H1 (cell line): ENCODE results near the gene MORC3. TPM values are rescaled to one million over a fixed set of nuclear protein-coding genes. Genes with fewer than 3 reads are reported as not detected.
A peak's percentile ranks its signal among the peaks of the same experiment; 100 is the strongest.
"Not testable (repeated sequence)": the region's sequence is repeated elsewhere in the genome, so short reads cannot be mapped to it uniquely, and the experiment has no call there.

ENCODE experiments used
- CTCF ChIA-PET: fragments of 300-600 bp; sonication (Branson Sonifier 250); formaldehyde crosslinking; loops from one replicate; lab custom pipeline; 2021; ENCODE audit not compliant: partially characterized antibody; lab: Charles Lee
- POLR2A ChIA-PET: fragments of 300-600 bp; sonication (Branson Sonifier 250); formaldehyde crosslinking; loops from one replicate; lab custom pipeline; 2021; ENCODE audit warnings: inconsistent platforms; ENCODE audit not compliant: partially characterized antibody; lab: Charles Lee
- DNase-seq, 2 experiments: peaks; one replicate each; pipeline versions ENCODE4 v3.0.0 to v3.0.0-alpha.2; 2010 to 2022; ENCODE audit warnings: low spot score in 2 of 2, low read depth in 1 of 2, mixed read lengths in 1 of 2
- FAIRE-seq: peaks from 2 replicates; lab custom pipeline; 2011; peaks lifted over from hg19 to GRCh38; lab: Jason Lieb, UNC
- H2AFZ ChIP-seq: 2 replicates; pipeline ENCODE4 v1.8.1; 2012; ENCODE audit warnings: low read length, inconsistent platforms
- H2AK5ac ChIP-seq: 2 replicates; pipeline ENCODE4 v1.6.1; 2013; ENCODE audit warnings: low read depth, low read length
- H2BK120ac ChIP-seq: replicated peaks from 2 replicates; pipeline ENCODE3; 2013; ENCODE audit warnings: low read depth, low read length, inconsistent platforms
- H2BK12ac ChIP-seq: 2 replicates; pipeline ENCODE4 v1.6.1; 2013; ENCODE audit warnings: low read depth, low read length
- H2BK15ac ChIP-seq: 2 replicates; pipeline ENCODE4 v1.6.1; 2013; ENCODE audit warnings: low read length
- H2BK20ac ChIP-seq: 2 replicates; pipeline ENCODE4 v1.6.1; 2013; ENCODE audit warnings: low read length
- H2BK5ac ChIP-seq: 2 replicates; pipeline ENCODE4 v1.6.1; 2013; ENCODE audit warnings: low read depth, low read length
- H3K14ac ChIP-seq: 2 replicates; pipeline ENCODE4 v1.6.1; 2013; ENCODE audit warnings: inconsistent platforms; ENCODE audit not compliant: insufficient read length
- H3K18ac ChIP-seq: 2 replicates; pipeline ENCODE4 v1.6.1; 2013; ENCODE audit warnings: low read length; ENCODE audit errors: extremely low read depth
- H3K23ac ChIP-seq: 2 replicates; pipeline ENCODE4 v1.6.1; 2013; ENCODE audit warnings: inconsistent platforms; ENCODE audit not compliant: insufficient read length
- H3K23me2 ChIP-seq: 2 replicates; pipeline ENCODE4 v1.6.1; 2013; ENCODE audit warnings: low read depth, low read length
- H3K27ac ChIP-seq: 2 replicates; pipeline ENCODE4 v1.6.1; 2011; ENCODE audit warnings: low read depth, low read length, inconsistent platforms
- H3K27me3 ChIP-seq, 4 experiments: replicated peaks in 1 of 4; 1 replicate in 1 of 4; 2 replicates in 3 of 4; pipeline versions ENCODE4 v1.6.1 to v1.8.1; 2011 to 2013; ENCODE audit warnings: low read length in 3 of 4, mild to moderate bottlenecking in 3 of 4, inconsistent platforms in 2 of 4, mixed read lengths in 2 of 4, moderate library complexity in 1 of 4; ENCODE audit not compliant: control insufficient read depth in 3 of 4, insufficient read depth in 3 of 4; ENCODE audit errors: extremely low read depth in 1 of 4
- H3K36me3 ChIP-seq, 4 experiments: 2 replicates each; pipeline versions ENCODE4 v1.6.1 to v1.8.1; 2011 to 2013; ENCODE audit warnings: mild to moderate bottlenecking in 4 of 4, low read length in 3 of 4, moderate library complexity in 2 of 4, control low read depth in 1 of 4, inconsistent platforms in 1 of 4; ENCODE audit not compliant: insufficient read depth in 4 of 4, control insufficient read depth in 2 of 4
- H3K4ac ChIP-seq: replicated peaks from 2 replicates; pipeline ENCODE3; 2013; ENCODE audit warnings: low read length, low read depth, mixed read lengths, inconsistent platforms; ENCODE audit not compliant: insufficient read length
- H3K4me1 ChIP-seq, 4 experiments: replicated peaks in 1 of 4; 1 replicate in 1 of 4; 2 replicates in 3 of 4; pipeline versions ENCODE4 v1.6.1 to v1.8.1; 2011 to 2013; ENCODE audit warnings: low read length in 3 of 4, inconsistent platforms in 2 of 4, mixed read lengths in 1 of 4; ENCODE audit not compliant: insufficient read depth in 4 of 4, control insufficient read depth in 3 of 4
- H3K4me2 ChIP-seq, 2 experiments: 2 replicates each; pipeline versions ENCODE4 v1.6.1 to v1.8.1; 2011 to 2013; ENCODE audit warnings: low read depth in 2 of 2, low read length in 2 of 2, control low read depth in 1 of 2, inconsistent platforms in 1 of 2, mild to moderate bottlenecking in 1 of 2; ENCODE audit not compliant: insufficient read depth in 1 of 2
- H3K4me3 ChIP-seq, 4 experiments: fragments of 200-600, 300-600 bp in 1 of 4; sonication (generic), shearing (Covaris generic), sonication (Bioruptor Twin) in 1 of 4; 2 replicates each; pipeline versions ENCODE4 v1.5.1 to v1.8.1; 2011 to 2016; ENCODE audit warnings: low read length in 4 of 4, low read depth in 3 of 4, control low read depth in 2 of 4, inconsistent platforms in 2 of 4, mild to moderate bottlenecking in 2 of 4, mixed read lengths in 1 of 4, moderate library complexity in 1 of 4; ENCODE audit not compliant: insufficient read depth in 2 of 4; ENCODE audit errors: extremely low read depth in 1 of 4
- H3K56ac ChIP-seq: replicated peaks from 2 replicates; pipeline ENCODE3; 2013; ENCODE audit warnings: low read depth, mild to moderate bottlenecking, mixed read lengths, low read length, inconsistent platforms; ENCODE audit not compliant: insufficient read length
- H3K79me1 ChIP-seq: 2 replicates; pipeline ENCODE4 v1.6.1; 2013; ENCODE audit warnings: low read depth, low read length, control low read depth
- H3K79me2 ChIP-seq, 2 experiments: 2 replicates each; pipeline versions ENCODE4 v1.6.1 to v1.8.1; 2012 to 2013; ENCODE audit warnings: low read length in 2 of 2, mild to moderate bottlenecking in 2 of 2, inconsistent platforms in 1 of 2; ENCODE audit not compliant: insufficient read depth in 2 of 2, control insufficient read depth in 1 of 2
- H3K9ac ChIP-seq, 4 experiments: replicated peaks in 1 of 4; 1 replicate in 1 of 4; 2 replicates in 3 of 4; pipeline versions ENCODE4 v1.6.1 to v1.8.1; 2011 to 2013; ENCODE audit warnings: low read depth in 3 of 4, low read length in 3 of 4, control low read depth in 2 of 4, mild to moderate bottlenecking in 2 of 4, moderate library complexity in 2 of 4, inconsistent platforms in 1 of 4; ENCODE audit errors: extremely low read depth in 1 of 4
- H3K9me3 ChIP-seq, 2 experiments: 2 replicates each; pipeline versions ENCODE4 v1.6.1 to v1.8.1; 2012 to 2013; ENCODE audit warnings: mild to moderate bottlenecking in 2 of 2, moderate library complexity in 2 of 2, control low read depth in 1 of 2, inconsistent platforms in 1 of 2, low read depth in 1 of 2, low read length in 1 of 2, mixed read lengths in 1 of 2; ENCODE audit not compliant: insufficient read depth in 2 of 2
- H4K20me1 ChIP-seq, 2 experiments: replicated peaks in 1 of 2; 2 replicates each; pipeline versions ENCODE3 to v1.8.1; 2011 to 2013; ENCODE audit warnings: inconsistent platforms in 2 of 2, low read length in 2 of 2, mild to moderate bottlenecking in 1 of 2; ENCODE audit not compliant: insufficient read depth in 2 of 2, control insufficient read depth in 1 of 2
- H4K5ac ChIP-seq: 2 replicates; pipeline ENCODE4 v1.6.1; 2013; ENCODE audit warnings: low read length, low read depth, mixed read lengths, inconsistent platforms; ENCODE audit not compliant: insufficient read length
- H4K8ac ChIP-seq: 2 replicates; pipeline ENCODE4 v1.8.0; 2013; ENCODE audit warnings: mild to moderate bottlenecking, moderate library complexity, low read length, inconsistent platforms; ENCODE audit not compliant: insufficient read depth; ENCODE audit errors: extremely low read depth
- H4K91ac ChIP-seq: replicated peaks from 2 replicates; pipeline ENCODE3; 2013; ENCODE audit warnings: low read length, mixed read lengths, inconsistent platforms; ENCODE audit not compliant: insufficient read length
- EP300 ChIP-seq, 2 experiments: IDR thresholded peaks; 1 replicate in 1 of 2; 2 replicates in 1 of 2; pipeline ENCODE4 v1.6.1; 2011 to 2012; ENCODE audit warnings: low read depth in 2 of 2, low read length in 2 of 2, mild to moderate bottlenecking in 2 of 2, borderline replicate concordance in 1 of 2, inconsistent platforms in 1 of 2, moderate library complexity in 1 of 2
- RXRA ChIP-seq: IDR thresholded peaks from 2 replicates; pipeline ENCODE4 v1.6.1; 2011; ENCODE audit warnings: low read depth, mild to moderate bottlenecking, low read length, moderate library complexity; ENCODE audit not compliant: insufficient read depth
- TEAD4 ChIP-seq: IDR thresholded peaks from 2 replicates; pipeline ENCODE4 v1.6.1; 2012; ENCODE audit warnings: low read depth, low read length, inconsistent platforms, mixed read lengths
- YY1 ChIP-seq: IDR thresholded peaks from 2 replicates; pipeline ENCODE4 v1.6.1; 2011; ENCODE audit warnings: low read depth, mild to moderate bottlenecking, low read length
- WGBS, 2 experiments: shearing (Covaris generic) in 1 of 2; methylation state at CpG; one replicate each; pipeline versions ENCODE4 v1.1.6 to v1.1.7; 2013 to 2015; ENCODE audit warnings: low lambda C conversion rate in 2 of 2, mixed read lengths in 2 of 2, inconsistent platforms in 1 of 2, low coverage in 1 of 2, missing lambda C conversion rate in 1 of 2; ENCODE audit not compliant: insufficient replicate concordance in 2 of 2, insufficient coverage in 1 of 2, insufficient read length in 1 of 2; ENCODE audit errors: extremely low coverage in 1 of 2, missing lambda C conversion rate in 1 of 2; 5-methylcytosine and 5-hydroxymethylcytosine counted together
- polyA plus RNA-seq, 7 experiments: library from polyadenylated mRNA; depleted of rRNA in 3 of 7; stranded (reverse) in 5 of 7; unstranded in 2 of 7; fragments of >200 nt in 5 of 7; fragments of 200-250 nt in 2 of 7; gene quantifications; 1 replicate in 5 of 7; 2 replicates in 1 of 7; 4 replicates in 1 of 7; pipeline versions ENCODE4 v1.2.1 to v1.2.3, GENCODE V29; 2011 to 2013; ENCODE audit warnings: missing spikeins in 2 of 7, mixed read lengths in 2 of 7
- total RNA-seq: library from RNA; stranded (reverse); fragmentation: NEBNext Ultra II Directional; extraction: Animal tissue kit (Norgen Biotek cat#: 25700); gene quantifications from 2 replicates; pipeline ENCODE4 v1.2.1, GENCODE V29; 2021

The MORC3 gene
- total and polyA plus RNA-seq, 2 of the 8 experiments (the other 6 are each of a cell fraction or from before 2014, with no cell fraction given), result 5.0 to 20.4 TPM

- TF ChIP-seq TEAD4 (no peak), EP300 (IDR thresholded peaks at IDR 0.05; ENCODE audit: borderline replicate concordance in 1 of 2, low read depth in 2 of 2, low read length in 2 of 2) (no peak), YY1 (peak; percentile 97), RXRA (no peak)
These were observed at the start of gene MORC3 (continued) for GRCh38 chr21:36319767-36320420.

GRCh38 chr21:36270786-36271695, 49.0 kb upstream of the MORC3 start:
- DNase-seq, H2BK5ac ChIP-seq, H3K56ac ChIP-seq, H4K91ac ChIP-seq, H3K36me3 ChIP-seq, H3K4ac ChIP-seq, H3K9me3 ChIP-seq, H2AK5ac ChIP-seq, H2AFZ ChIP-seq, H4K20me1 ChIP-seq, H3K4me2 ChIP-seq, H3K14ac ChIP-seq, H2BK12ac ChIP-seq, H3K27me3 ChIP-seq, H3K79me2 ChIP-seq, H3K23ac ChIP-seq, POLR2A ChIA-PET, H2BK20ac ChIP-seq, H3K4me1 ChIP-seq, H3K23me2 ChIP-seq, H3K79me1 ChIP-seq, H4K8ac ChIP-seq, H3K9ac ChIP-seq, H3K18ac ChIP-seq, H3K27ac ChIP-seq, FAIRE-seq, H4K5ac ChIP-seq, H2BK120ac ChIP-seq, H3K4me3 ChIP-seq, H2BK15ac ChIP-seq: not testable (repeated sequence)
- CTCF ChIA-PET, result interaction anchor here (1.8 to 2.2 kb wide), 2 partner anchors 14 to 25 kb away, joined by 5 read pairs; no protein-coding TSS in a partner anchor
- 92% methylated on average over 11 of the region's 12 CpGs; no CpG with 5 or more reads in 1 of the 2 experiments for whole genome bisulfite sequencing, 2 experiments
